ENCODE data around the gene FRRS1L.

- TF ChIP-seq CTCF (IDR thresholded peaks at IDR 0.05) (no peak), POLR2A (IDR thresholded peaks at IDR 0.05) (no peak)
These were observed 59.4 kb downstream of the FRRS1L start for GRCh38 chr9:109107402-109108240.

All from ovary (tissue), 3 donors.